Activated CD8-positive, alpha-beta T cell treated with anti-CD3 and anti-CD28 coated beads, Interleukin-2, amount 10 ng/mL, durations not matched to agents 7 days and 5 days (primary cell): Measurements from ENCODE around the gene SPINT4. TPM values are rescaled to one million over a fixed set of nuclear protein-coding genes. Genes with fewer than 3 reads are reported as not detected.

Source experiments
- ATAC-seq: fragments of 150-1000 bp; cut with Tn5 transposase; one replicate; pipeline ENCODE4 v1.10.0; 2021; ENCODE audit warnings: moderate library complexity
- CTCF ChIA-PET: fragments of 350-600 bp; sonication (Branson Sonifier 250); formaldehyde crosslinking; loops from one replicate; lab custom pipeline; 2021; ENCODE audit warnings: antibody characterized with exemption; lab: Charles Lee
- POLR2A ChIA-PET: fragments of 350-600 bp; sonication (Branson Sonifier 250); formaldehyde crosslinking; loops from one replicate; lab custom pipeline; 2021; ENCODE audit warnings: antibody characterized with exemption; lab: Charles Lee
- DNase-seq: peaks from one replicate; pipeline ENCODE4 v3.0.0-alpha.2; 2020
- H3K27ac Mint-ChIP-seq: one replicate; pipeline ENCODE4 v1.8.0; 2021; ENCODE audit warnings: mild to moderate bottlenecking, mixed read lengths
- H3K27me3 Mint-ChIP-seq: one replicate; pipeline ENCODE4 v1.8.0; 2021; ENCODE audit warnings: low read depth, mixed read lengths
- H3K36me3 Mint-ChIP-seq: one replicate; pipeline ENCODE4 v1.8.0; 2021; ENCODE audit warnings: low read depth, mixed read lengths
- H3K4me1 Mint-ChIP-seq: one replicate; pipeline ENCODE4 v1.8.0; 2021; ENCODE audit warnings: low read depth, mixed read lengths
- H3K4me3 Mint-ChIP-seq: one replicate; pipeline ENCODE4 v1.8.0; 2021; ENCODE audit warnings: mild to moderate bottlenecking, mixed read lengths
- H3K9me3 Mint-ChIP-seq: one replicate; pipeline ENCODE4 v1.8.0; 2022; ENCODE audit warnings: mixed read lengths; ENCODE audit not compliant: insufficient read depth
- microRNA-seq: library from miRNA; unstranded; fragments of <30 nt; microRNA quantifications from one replicate; pipeline ENCODE4 v1.2.0, GENCODE V29; 2022
- total RNA-seq, 2 experiments: library from RNA; stranded (reverse); gene quantifications; one replicate each; pipeline ENCODE4 v1.2.3, GENCODE V29; 2021

SPINT4 gene
- total RNA-seq, 2 experiments from 2014 or later = not detected

DNA sequence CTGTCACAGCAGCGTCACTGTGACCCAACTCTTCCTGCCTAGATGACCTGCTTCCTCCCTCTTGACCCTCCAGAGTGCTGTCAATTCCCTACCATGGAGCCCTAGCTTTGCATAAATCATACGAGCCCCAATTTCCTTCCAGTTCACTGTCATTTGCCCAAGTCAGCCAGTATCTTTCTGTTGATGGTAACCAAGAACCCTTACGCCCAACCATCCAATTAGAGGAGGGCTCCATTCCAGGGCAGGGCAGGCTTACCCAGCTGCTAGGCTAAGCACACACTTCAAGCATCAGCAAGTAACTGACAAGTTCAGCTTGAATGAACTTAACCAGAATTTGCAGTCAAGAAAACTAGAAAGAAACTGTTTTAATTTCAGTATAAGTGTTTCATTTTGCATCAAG lies 43.8 kb downstream of the SPINT4 start:
- peaks cover 4% of the 10 kb centered on the region for H3K4me1 Mint-ChIP-seq
- ATAC-seq (no peak), DNase-seq (no peak)
- H3K4me3 Mint-ChIP-seq = no peak overlapping the region
- ChIA-PET POLR2A (no interaction called here), CTCF (interaction anchor here (1.7 kb wide), 1 partner anchor 392 kb away, joined by 4 read pairs; no protein-coding TSS in a partner anchor)
- no peaks in the 10 kb centered on the region for H3K36me3 Mint-ChIP-seq
- H3K9me3 Mint-ChIP-seq = no peaks in the 10 kb centered on the region
- H3K27me3 Mint-ChIP-seq = peaks cover 7% of the 10 kb centered on the region
- no peak overlapping the region for H3K27ac Mint-ChIP-seq

- no peak overlapping the region for H3K4me3 Mint-ChIP-seq
- ATAC-seq (no peak), DNase-seq (no peak)
- no peak overlapping the region for H3K27ac Mint-ChIP-seq
- H3K36me3 Mint-ChIP-seq = no peaks in the 10 kb centered on the region
- peaks cover 5% of the 10 kb centered on the region for H3K4me1 Mint-ChIP-seq
- no peaks in the 10 kb centered on the region for H3K9me3 Mint-ChIP-seq
- ChIA-PET POLR2A (no interaction called here), CTCF (interaction anchor here (1.0 to 1.3 kb wide), 3 partner anchors 175 to 475 kb away, joined by 3 to 5 read pairs (median 3); no protein-coding TSS in a partner anchor)
- H3K27me3 Mint-ChIP-seq = peaks cover 7% of the 10 kb centered on the region
Observed at GRCh38 chr20:45768479-45768878, 46.3 kb downstream of the SPINT4 start.

GRCh38 chr20:45771182-45771759 lies 49.1 kb downstream of the SPINT4 start:
- Mint-ChIP-seq H3K9me3 (no peaks in the 10 kb centered on the region), H3K4me1 (peaks cover 5% of the 10 kb centered on the region), H3K4me3 (no peak overlapping the region), H3K36me3 (no peaks in the 10 kb centered on the region), H3K27ac (no peak overlapping the region), H3K27me3 (peaks cover 11% of the 10 kb centered on the region)
- DNase-seq (peak; percentile 85), ATAC-seq (peak; percentile 78)
- CTCF ChIA-PET = interaction anchor here (0.6 to 4.2 kb wide), 78 partner anchors 9 to 675 kb away, joined by 3 to 36 read pairs (median 4); partner anchors contain the start of genes DNTTIP1, RBPJL, SPINT4 and SYS1
- POLR2A ChIA-PET = interaction anchor here (1.2 kb wide), 1 partner anchor 160 kb away, joined by 3 read pairs; no protein-coding TSS in a partner anchor

DNA sequence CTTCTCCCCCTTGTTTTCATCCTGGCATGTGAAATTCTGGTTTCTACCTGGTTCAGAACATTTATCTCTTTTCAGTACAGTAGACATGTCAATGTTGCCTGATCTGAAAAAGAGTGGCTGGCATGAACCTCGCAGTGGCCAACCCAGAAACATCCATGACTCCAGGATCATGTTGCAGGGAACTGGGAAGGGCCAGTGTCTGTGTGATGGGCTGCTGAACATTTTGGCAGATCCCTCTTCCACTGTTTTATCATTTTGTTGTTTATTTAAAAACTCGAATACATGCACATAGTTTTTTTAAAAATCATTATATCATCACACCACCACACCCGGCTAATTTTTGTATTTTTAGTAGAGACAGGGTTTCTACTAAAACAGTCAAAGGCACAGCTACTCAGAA lies 50.5 kb downstream of the SPINT4 start:
- CTCF ChIA-PET = interaction anchor here (0.6 to 4.2 kb wide), 4 partner anchors 7 to 409 kb away, joined by 3 to 32 read pairs (median 16); partner anchors contain the start of gene SYS1
- H3K27me3 Mint-ChIP-seq = peaks cover 11% of the 10 kb centered on the region

GRCh38 chr20:45774945-45775344 lies 52.8 kb downstream of the SPINT4 start:
- H3K4me1 Mint-ChIP-seq = peaks cover 14% of the 10 kb centered on the region
- no peak overlapping the region for H3K27ac Mint-ChIP-seq
- no peak for ATAC-seq
- peaks cover 15% of the 10 kb centered on the region for H3K27me3 Mint-ChIP-seq
- CTCF ChIA-PET = interaction anchor here (0.8 to 0.9 kb wide), 2 partner anchors 24 to 338 kb away, joined by 3 read pairs; no protein-coding TSS in a partner anchor
- no peak overlapping the region for H3K4me3 Mint-ChIP-seq
- DNase-seq = no peak
- no peaks in the 10 kb centered on the region for H3K9me3 Mint-ChIP-seq
- no peaks in the 10 kb centered on the region for H3K36me3 Mint-ChIP-seq
- POLR2A ChIA-PET = no interaction called here

More for the DNA sequence above, 50.5 kb downstream of the SPINT4 start:
- no peaks in the 10 kb centered on the region for H3K36me3 Mint-ChIP-seq
- ATAC-seq = no peak
- peaks cover 5% of the 10 kb centered on the region for H3K4me1 Mint-ChIP-seq
- no peaks in the 10 kb centered on the region for H3K9me3 Mint-ChIP-seq
- no peak for DNase-seq
- H3K27ac Mint-ChIP-seq = no peak overlapping the region
- POLR2A ChIA-PET = no interaction called here
- H3K4me3 Mint-ChIP-seq = no peak overlapping the region

GRCh38 chr20:45775411-45775810 lies 53.3 kb downstream of the SPINT4 start:
- H3K4me1 Mint-ChIP-seq = peaks cover 16% of the 10 kb centered on the region
- no peak overlapping the region for H3K27ac Mint-ChIP-seq
- DNase-seq (no peak), ATAC-seq (no peak)
- ChIA-PET POLR2A (no interaction called here), CTCF (no interaction called here)
- H3K27me3 Mint-ChIP-seq = peaks cover 15% of the 10 kb centered on the region
- H3K4me3 Mint-ChIP-seq = no peak overlapping the region
- H3K36me3 Mint-ChIP-seq = no peaks in the 10 kb centered on the region
- no peaks in the 10 kb centered on the region for H3K9me3 Mint-ChIP-seq

Small RNA genes lying within 50 kb of the gene (microRNA-seq; reads per million reads assigned to microRNA genes)
- not detected for gene MIR3617

Other genes with a start within 250 kb of the SPINT4 start
- not detected for gene SPINT3, start 206.7 kb upstream of the SPINT4 start, total RNA-seq
- gene WFDC6, start 182.9 kb upstream of the SPINT4 start, total RNA-seq = not detected
- not detected for gene EPPIN, start 174.9 kb upstream of the SPINT4 start, total RNA-seq
- gene WFDC8, start 143.1 kb upstream of the SPINT4 start, total RNA-seq = not detected
- gene WFDC10A, start 92.6 kb upstream of the SPINT4 start, total RNA-seq = not detected
- not detected for gene WFDC9, start 91.1 kb upstream of the SPINT4 start, total RNA-seq
- not detected for gene WFDC11, start 52.1 kb upstream of the SPINT4 start, total RNA-seq
- not detected for gene WFDC13, start 20.3 kb upstream of the SPINT4 start, total RNA-seq
- not detected for gene WFDC10B, start 17.3 kb upstream of the SPINT4 start, total RNA-seq
- not detected for gene WFDC3, start 69.5 kb downstream of the SPINT4 start, total RNA-seq
- 10 to 100 TPM; 34.7 to 34.8 TPM for gene DNTTIP1, start 69.6 kb downstream of the SPINT4 start, total RNA-seq
- gene UBE2C, start 90.3 kb downstream of the SPINT4 start, total RNA-seq = 100 to 1,000 TPM; 251 to 261 TPM
- not detected for gene TNNC2, start 105.0 kb downstream of the SPINT4 start, total RNA-seq
- 1 to 10 TPM; 1.6 to 1.7 TPM for gene SNX21, start 111.5 kb downstream of the SPINT4 start, total RNA-seq
- 10 to 100 TPM; 29.3 to 32.1 TPM for gene ACOT8, start 135.0 kb downstream of the SPINT4 start, total RNA-seq
- gene ZSWIM3, start 135.3 kb downstream of the SPINT4 start, total RNA-seq = 1 to 10 TPM; 5.1 to 5.8 TPM
- gene ZSWIM1, start 158.9 kb downstream of the SPINT4 start, total RNA-seq = 1 to 10 TPM; 7.0 TPM
- gene SPATA25, start 165.3 kb downstream of the SPINT4 start, total RNA-seq = 1 to 10 TPM in 1 of 2 experiments, under 1 TPM in 1; 0.76 to 1.4 TPM
- 1 to 10 TPM; 1.1 to 1.3 TPM for gene NEURL2, start 168.9 kb downstream of the SPINT4 start, total RNA-seq
- 10 to 100 TPM; 63.4 to 64.1 TPM for gene CTSA, start 169.0 kb downstream of the SPINT4 start, total RNA-seq
- gene PLTP, start 189.8 kb downstream of the SPINT4 start, total RNA-seq = 1 to 10 TPM; 2.2 to 2.8 TPM
- 10 to 100 TPM; 40.3 to 41.2 TPM for gene PCIF1, start 212.3 kb downstream of the SPINT4 start, total RNA-seq
- gene ZNF335, start 249.9 kb downstream of the SPINT4 start, total RNA-seq = 10 to 100 TPM; 33.1 to 34.5 TPM